Measurements from ENCODE around the gene MAGED2.

DNA sequence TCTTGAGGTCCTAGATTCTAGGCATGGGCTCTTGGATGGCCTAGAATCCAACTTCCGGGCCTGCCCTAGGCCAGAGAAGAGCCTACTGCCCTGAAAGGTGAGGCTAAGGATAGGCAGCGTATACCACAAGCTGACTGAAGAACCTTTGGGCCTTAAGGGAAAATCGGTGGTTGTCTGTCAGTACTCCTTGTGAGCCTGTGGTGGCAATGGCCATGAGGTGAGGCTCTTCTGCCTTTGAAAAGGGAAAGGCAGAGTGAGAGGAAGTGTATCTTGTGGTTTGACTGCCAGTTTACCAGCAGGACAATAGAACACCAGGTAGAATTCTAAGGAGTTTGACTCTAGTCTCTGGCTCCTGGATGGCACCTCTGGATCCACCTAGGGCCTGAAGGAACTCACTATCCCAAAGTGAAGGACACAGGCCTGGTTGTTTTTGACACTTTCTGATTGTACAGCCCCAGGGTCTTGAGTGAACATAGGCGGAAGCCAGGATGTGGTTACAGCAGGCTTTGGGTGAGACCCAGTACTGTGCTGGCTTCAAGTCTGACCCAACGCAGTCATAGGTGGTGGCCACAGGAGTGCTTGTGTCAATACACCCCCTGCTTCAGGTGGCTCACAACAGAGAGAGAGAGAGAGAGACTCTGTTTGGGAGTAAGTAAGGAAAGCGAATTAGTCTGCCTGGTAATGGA, 30.4 kb upstream of the MAGED2 start:
- TF ChIP-seq EP300 (IDR thresholded peaks at IDR 0.05; ENCODE audit: borderline replicate concordance) (no peak), TEAD4 (IDR thresholded peaks at IDR 0.05) (no peak), TAF1 (IDR thresholded peaks at IDR 0.05; ENCODE audit: low read depth) (no peak), CEBPB (IDR thresholded peaks at IDR 0.05) (no peak), YY1 (IDR thresholded peaks at IDR 0.05; ENCODE audit: low read depth) (no peak), NFIC (IDR thresholded peaks at IDR 0.05) (no peak)
- TF ChIP-seq, protein P1, sequence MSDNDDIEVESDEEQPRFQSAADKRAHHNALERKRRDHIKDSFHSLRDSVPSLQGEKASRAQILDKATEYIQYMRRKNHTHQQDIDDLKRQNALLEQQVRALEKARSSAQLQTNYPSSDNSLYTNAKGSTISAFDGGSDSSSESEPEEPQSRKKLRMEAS (IDR thresholded peaks at IDR 0.05) = no peak
- TF ChIP-seq, protein P2, sequence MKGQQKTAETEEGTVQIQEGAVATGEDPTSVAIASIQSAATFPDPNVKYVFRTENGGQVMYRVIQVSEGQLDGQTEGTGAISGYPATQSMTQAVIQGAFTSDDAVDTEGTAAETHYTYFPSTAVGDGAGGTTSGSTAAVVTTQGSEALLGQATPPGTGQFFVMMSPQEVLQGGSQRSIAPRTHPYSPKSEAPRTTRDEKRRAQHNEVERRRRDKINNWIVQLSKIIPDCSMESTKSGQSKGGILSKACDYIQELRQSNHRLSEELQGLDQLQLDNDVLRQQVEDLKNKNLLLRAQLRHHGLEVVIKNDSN (IDR thresholded peaks at IDR 0.05) = no peak
- TF ChIP-seq, protein P3, sequence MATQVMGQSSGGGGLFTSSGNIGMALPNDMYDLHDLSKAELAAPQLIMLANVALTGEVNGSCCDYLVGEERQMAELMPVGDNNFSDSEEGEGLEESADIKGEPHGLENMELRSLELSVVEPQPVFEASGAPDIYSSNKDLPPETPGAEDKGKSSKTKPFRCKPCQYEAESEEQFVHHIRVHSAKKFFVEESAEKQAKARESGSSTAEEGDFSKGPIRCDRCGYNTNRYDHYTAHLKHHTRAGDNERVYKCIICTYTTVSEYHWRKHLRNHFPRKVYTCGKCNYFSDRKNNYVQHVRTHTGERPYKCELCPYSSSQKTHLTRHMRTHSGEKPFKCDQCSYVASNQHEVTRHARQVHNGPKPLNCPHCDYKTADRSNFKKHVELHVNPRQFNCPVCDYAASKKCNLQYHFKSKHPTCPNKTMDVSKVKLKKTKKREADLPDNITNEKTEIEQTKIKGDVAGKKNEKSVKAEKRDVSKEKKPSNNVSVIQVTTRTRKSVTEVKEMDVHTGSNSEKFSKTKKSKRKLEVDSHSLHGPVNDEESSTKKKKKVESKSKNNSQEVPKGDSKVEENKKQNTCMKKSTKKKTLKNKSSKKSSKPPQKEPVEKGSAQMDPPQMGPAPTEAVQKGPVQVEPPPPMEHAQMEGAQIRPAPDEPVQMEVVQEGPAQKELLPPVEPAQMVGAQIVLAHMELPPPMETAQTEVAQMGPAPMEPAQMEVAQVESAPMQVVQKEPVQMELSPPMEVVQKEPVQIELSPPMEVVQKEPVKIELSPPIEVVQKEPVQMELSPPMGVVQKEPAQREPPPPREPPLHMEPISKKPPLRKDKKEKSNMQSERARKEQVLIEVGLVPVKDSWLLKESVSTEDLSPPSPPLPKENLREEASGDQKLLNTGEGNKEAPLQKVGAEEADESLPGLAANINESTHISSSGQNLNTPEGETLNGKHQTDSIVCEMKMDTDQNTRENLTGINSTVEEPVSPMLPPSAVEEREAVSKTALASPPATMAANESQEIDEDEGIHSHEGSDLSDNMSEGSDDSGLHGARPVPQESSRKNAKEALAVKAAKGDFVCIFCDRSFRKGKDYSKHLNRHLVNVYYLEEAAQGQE (IDR thresholded peaks at IDR 0.05; ENCODE audit: low read depth) = no peak
